Thymus (tissue), 11 donors: ENCODE measurements around the gene FEV. TPM values are rescaled to one million over a fixed set of nuclear protein-coding genes. Genes with fewer than 3 reads are reported as not detected.

Experiments
- DNase-seq, 9 donors: peaks; one replicate each; pipeline ENCODE4 v3.0.0-alpha.2; 2013; ENCODE audit warnings: low spot score in 9 of 9, low read depth in 6 of 9, missing footprints in 1 of 9
- H3K27ac ChIP-seq, 2 donors: one replicate each; pipeline ENCODE4 v1.5.1; 2013; ENCODE audit warnings: control low read depth in 1 of 2, low read depth in 1 of 2, low read length in 1 of 2, mild to moderate bottlenecking in 1 of 2, moderate library complexity in 1 of 2
- H3K27me3 ChIP-seq, 2 donors: one replicate each; pipeline ENCODE4 v1.5.1; 2013; ENCODE audit warnings: low read length in 1 of 2; ENCODE audit not compliant: control insufficient read depth in 2 of 2, insufficient read depth in 1 of 2
- H3K36me3 ChIP-seq, 2 donors: one replicate each; pipeline ENCODE4 v1.5.1; 2013; ENCODE audit warnings: low read length in 1 of 2, mild to moderate bottlenecking in 1 of 2, moderate library complexity in 1 of 2; ENCODE audit not compliant: control insufficient read depth in 2 of 2, insufficient read depth in 2 of 2
- H3K4me1 ChIP-seq, 2 donors: one replicate each; pipeline ENCODE4 v1.5.1; 2013; ENCODE audit warnings: low read length in 2 of 2; ENCODE audit not compliant: control insufficient read depth in 2 of 2, insufficient read depth in 2 of 2
- H3K4me3 ChIP-seq, 2 donors: one replicate each; pipeline ENCODE4 v1.5.1; 2013; ENCODE audit warnings: low read length in 2 of 2, control low read depth in 1 of 2, mild to moderate bottlenecking in 1 of 2
- H3K9me3 ChIP-seq, 2 donors: one replicate each; pipeline ENCODE4 v1.5.1; 2013; ENCODE audit warnings: low read length in 1 of 2, mild to moderate bottlenecking in 1 of 2; ENCODE audit not compliant: control insufficient read depth in 2 of 2, insufficient read depth in 1 of 2
- WGBS: extraction: QIAGEN DNeasy Blood & Tissue Kit; methylation state at CpG from one replicate; pipeline ENCODE4 v1.1.7; 2013; 5-methylcytosine and 5-hydroxymethylcytosine counted together
- polyA plus RNA-seq: library from polyadenylated mRNA; stranded (reverse); fragments of 200-250 nt; gene quantifications from one replicate; pipeline ENCODE4 v1.2.3, GENCODE V29; 2013
- total RNA-seq: library from RNA; stranded (reverse); fragments of 120-200 nt; gene quantifications from one replicate; pipeline ENCODE4 v1.2.4, GENCODE V29; 2013
- donor health status: healthy.

Gene FEV
- total and polyA plus RNA-seq, 2 donors = 0.02 TPM; not detected in 1

DNA sequence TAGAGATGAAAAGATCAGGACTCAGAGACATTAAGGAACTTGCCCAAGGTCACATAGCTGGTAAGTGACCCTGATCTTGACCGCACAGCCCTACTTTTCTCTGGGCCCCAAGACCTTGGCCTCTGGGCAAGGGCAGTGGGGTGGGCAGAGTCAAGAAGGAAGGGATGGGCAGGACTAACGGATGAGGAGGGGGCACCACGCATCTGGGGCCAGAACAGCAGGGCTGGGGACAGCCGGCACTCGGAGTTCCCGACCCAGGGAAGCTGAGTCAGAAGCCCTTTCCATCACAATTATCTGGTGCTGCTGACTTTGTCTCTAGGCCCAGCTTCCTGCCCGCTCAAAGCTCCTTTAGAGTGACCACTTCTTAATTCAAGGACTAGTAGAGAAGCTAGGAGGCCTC lies 42.0 kb upstream of the FEV start:
- Histone ChIP-seq H3K27ac (no peak overlapping the region), H3K27me3 (peaks cover 0 to 38% of the 10 kb centered on the region in 2 donors), H3K4me3 (no peak overlapping the region), H3K4me1 (no peaks in the 10 kb centered on the region), H3K9me3 (no peaks in the 10 kb centered on the region), H3K36me3 (no peaks in the 10 kb centered on the region)
- no peak for DNase-seq
- 87% methylated on average over 7 of the region's 7 CpGs for WGBS

DNA sequence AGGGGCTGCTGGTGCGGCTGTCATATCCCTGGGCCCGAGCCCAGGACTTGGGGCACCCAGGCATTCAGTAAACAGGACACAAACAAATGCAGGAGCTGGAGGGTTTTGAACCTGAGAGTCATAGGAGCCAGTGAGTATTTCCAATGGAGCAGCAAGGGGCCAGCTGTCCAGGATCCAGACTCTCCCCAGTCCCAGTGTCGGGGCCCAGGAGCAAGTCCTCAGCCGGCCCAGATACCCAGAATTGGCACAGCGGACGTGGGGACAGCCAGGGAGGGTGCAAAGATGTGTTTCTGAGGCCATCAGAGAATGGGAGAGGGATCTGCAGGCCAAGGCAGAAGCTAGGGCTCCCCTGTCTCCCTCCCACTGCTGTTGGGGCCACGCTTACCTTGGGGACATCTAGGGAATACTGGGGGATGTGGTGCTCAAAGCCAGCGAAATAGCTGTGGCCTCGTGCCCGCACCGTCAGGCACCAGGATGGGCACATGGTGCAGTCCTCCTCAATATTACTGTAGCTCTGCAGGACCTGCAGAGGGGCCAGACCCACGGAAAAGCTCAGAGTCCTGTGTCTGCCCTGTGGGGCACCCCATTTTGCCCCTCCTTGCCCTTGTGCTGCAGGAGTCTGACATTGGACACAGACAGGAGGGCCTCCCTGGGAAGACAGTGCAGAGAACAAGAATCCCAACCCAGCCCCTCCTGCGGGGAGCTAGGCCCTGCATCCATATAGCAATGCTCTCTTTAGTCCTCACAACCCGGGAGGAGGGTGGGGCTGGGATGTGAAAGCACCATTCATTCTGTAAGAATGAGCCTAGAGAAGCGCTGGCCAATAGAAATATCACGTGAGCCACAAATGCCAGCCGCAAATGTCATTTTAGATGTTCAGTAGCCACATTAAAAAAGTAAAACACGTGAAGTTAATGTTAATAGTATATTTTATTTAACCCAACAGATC lies 40.9 kb upstream of the FEV start:
- Histone ChIP-seq H3K9me3 (no peaks in the 10 kb centered on the region), H3K4me3 (no peak overlapping the region), H3K27ac (no peak overlapping the region), H3K36me3 (no peaks in the 10 kb centered on the region), H3K27me3 (peaks cover 0 to 39% of the 10 kb centered on the region in 2 donors), H3K4me1 (no peaks in the 10 kb centered on the region)
- DNase-seq = no peak
- WGBS = 91% methylated on average over 18 of the region's 18 CpGs

DNA sequence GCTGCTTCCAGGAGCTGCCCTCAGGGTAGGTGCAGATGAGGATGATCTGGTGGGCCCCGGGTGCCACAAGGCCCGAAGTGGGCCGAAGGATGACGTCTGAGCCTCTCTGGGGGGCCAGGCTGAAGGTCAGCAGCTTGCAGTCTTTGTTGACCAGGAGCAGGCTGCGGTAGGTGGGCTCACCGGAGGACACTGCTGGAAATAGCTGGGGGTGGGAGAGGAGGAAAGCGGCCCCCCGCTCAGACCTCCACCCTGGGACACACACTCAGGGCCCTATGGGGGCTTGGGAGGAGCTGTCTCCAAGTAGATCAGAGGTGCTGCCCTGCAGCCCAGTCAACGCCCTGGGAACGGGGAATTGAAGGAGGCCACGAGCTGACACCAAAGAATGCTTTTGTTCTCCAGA lies 39.1 kb upstream of the FEV start:
- Histone ChIP-seq H3K9me3 (no peaks in the 10 kb centered on the region), H3K36me3 (no peaks in the 10 kb centered on the region), H3K4me1 (no peaks in the 10 kb centered on the region), H3K27me3 (peaks cover 0 to 40% of the 10 kb centered on the region in 2 donors), H3K4me3 (no peak overlapping the region), H3K27ac (no peak overlapping the region)
- no peak for DNase-seq
- WGBS = 92% methylated on average over 11 of the region's 11 CpGs

DNA sequence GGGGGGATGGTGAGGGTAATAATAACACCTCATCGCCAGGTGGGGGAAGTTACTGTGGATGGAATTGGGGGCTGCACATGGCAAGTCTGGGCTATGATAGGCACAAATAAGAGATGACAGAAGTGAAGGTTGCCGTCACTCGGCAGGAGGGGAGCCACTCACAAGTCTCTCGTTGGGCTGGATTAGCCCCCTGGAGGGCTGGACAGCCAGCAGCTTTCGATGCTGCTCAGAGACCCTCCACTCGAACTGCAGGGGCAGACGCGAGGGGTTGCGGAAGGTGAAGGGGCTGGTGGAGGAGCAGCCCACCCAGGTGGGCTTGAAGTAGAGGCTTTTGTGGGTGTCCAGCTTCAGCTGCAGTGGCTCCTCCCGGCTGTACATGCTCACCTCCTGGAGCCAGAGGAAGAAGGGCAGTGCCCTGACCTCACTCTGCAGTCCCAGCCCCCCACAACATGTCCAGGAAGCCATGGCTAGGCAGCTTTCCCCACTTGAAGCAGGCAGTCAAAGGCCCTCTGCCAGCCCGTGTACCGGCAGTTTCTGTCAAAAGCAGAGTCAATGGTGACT lies 38.1 kb upstream of the FEV start:
- DNase-seq = no peak
- H3K4me3 ChIP-seq = no peak overlapping the region
- WGBS = 87% methylated on average over 12 of the region's 12 CpGs
- peaks cover 0 to 44% of the 10 kb centered on the region in 2 donors for H3K27me3 ChIP-seq
- no peaks in the 10 kb centered on the region for H3K9me3 ChIP-seq
- no peaks in the 10 kb centered on the region for H3K4me1 ChIP-seq
- H3K36me3 ChIP-seq = no peaks in the 10 kb centered on the region
- H3K27ac ChIP-seq = no peak overlapping the region

DNA sequence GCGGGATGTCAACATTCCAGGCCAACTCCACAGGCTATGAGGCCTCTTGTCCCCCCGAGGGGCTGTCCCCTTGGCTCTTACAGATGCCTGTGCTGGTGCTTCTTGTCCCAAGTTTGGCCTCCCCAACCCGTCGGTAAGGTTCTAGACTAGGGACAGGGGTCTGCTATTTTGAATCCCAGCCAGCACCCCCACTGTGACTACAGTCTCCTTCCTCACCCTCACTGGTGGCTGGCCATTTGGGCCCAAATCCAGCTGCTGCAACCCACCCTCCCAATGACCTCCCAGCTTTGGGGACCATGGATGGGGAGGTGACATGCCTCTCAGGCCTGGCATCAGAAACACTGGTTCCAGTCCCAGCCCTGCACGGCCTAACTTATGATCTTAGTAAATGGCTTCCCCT lies 37.6 kb upstream of the FEV start:
- H3K27me3 ChIP-seq = peaks cover 0 to 48% of the 10 kb centered on the region in 2 donors
- H3K27ac ChIP-seq = no peak overlapping the region
- H3K4me1 ChIP-seq = no peaks in the 10 kb centered on the region
- 91% methylated on average over 5 of the region's 5 CpGs for WGBS
- no peaks in the 10 kb centered on the region for H3K36me3 ChIP-seq
- H3K4me3 ChIP-seq = no peak overlapping the region
- no peak for DNase-seq
- peaks cover 0 to under 1% of the 10 kb centered on the region in 2 donors for H3K9me3 ChIP-seq

DNA sequence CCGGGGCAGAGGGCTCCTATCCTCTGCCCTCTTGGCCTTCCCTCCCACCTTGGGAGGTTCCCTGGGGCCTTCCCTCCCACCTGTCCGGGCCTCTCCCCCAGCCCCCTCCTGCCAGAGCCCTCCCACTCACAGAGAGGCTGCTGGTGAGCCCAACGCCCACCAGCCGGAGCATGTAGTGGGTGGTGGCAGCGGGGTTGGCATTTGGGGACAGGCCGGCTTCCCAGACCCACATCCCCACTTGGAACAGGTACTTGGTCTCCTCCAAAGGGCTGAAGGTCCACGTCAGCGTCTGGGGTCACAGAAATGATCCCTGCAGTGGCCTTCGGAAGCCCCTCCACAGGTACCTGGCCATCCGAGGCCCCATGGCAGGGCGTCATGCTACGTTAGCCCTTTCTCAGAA lies 37.1 kb upstream of the FEV start:
- Histone ChIP-seq H3K4me3 (no peak overlapping the region), H3K36me3 (no peaks in the 10 kb centered on the region), H3K4me1 (no peaks in the 10 kb centered on the region), H3K27me3 (peaks cover 0 to 50% of the 10 kb centered on the region in 2 donors), H3K9me3 (peaks cover 0 to 1% of the 10 kb centered on the region in 2 donors), H3K27ac (no peak overlapping the region)
- no peak for DNase-seq
- 92% methylated on average over 12 of the region's 12 CpGs for WGBS

DNA sequence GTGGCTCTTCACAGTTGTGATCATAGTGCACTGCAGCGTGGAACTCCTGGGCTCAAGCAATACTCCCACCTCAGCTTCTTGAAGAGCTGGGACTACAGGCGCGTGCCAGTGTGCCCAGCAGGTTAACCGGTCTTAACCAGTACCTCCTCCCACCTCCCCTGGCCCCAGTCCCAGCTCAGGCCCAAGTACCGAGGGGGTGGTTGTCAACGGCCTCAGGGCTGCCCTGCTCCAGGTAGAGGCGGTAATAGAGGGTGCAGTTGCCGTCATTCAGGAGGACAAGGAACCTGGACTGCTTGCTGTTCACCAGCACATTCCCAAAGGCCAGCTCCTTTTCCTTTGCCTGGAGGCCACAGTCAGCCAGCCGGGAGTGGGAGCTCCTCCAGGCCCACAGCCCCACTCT lies 36.6 kb upstream of the FEV start:
- H3K27me3 ChIP-seq = peaks cover 0 to 47% of the 10 kb centered on the region in 2 donors
- no peak for DNase-seq

DNA sequence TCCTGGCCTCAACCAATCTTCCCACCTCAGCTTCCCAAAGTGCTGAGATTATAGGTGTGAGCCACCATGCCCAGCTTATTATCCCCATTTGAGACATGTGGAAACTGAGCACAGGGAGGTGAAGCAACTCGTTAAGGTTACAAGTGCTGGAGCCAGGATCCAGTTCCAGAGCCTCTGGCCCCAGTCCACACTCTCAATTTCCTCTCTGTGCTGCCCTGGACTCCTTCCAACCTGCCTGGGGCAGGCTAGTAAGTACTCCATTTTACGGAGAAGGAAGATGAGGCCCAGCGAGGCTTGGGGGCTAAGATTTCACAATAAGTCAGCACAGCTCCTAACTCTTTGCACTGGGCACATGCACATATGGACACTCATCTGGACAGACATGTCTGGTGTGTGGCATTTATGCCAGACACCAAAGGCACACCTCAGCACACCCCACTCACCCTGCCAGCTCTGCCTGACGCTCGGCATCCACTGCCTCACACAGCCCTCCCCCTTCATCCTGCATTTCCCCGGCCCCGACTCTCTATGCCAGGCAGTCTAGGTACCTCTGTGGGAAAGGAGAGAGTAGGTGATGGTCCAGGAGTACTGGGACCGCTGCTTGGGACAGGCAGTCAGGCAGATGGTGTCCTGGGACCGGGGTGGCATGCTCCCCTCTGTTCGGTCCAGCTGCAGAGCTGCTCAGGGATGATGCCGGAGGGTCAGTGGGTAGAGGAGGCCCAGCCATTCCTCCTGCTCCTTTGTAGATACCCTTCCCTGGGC lies 35.8 kb upstream of the FEV start:
- Histone ChIP-seq H3K4me1 (no peaks in the 10 kb centered on the region), H3K36me3 (no peaks in the 10 kb centered on the region), H3K9me3 (peaks cover 0 to 1% of the 10 kb centered on the region in 2 donors), H3K27ac (no peak overlapping the region), H3K27me3 (peaks cover 0 to 45% of the 10 kb centered on the region in 2 donors), H3K4me3 (no peak overlapping the region)
- WGBS = 90% methylated on average over 11 of the region's 11 CpGs
- no peak for DNase-seq

More for the DNA sequence above, 36.6 kb upstream of the FEV start:
- H3K27ac ChIP-seq = no peak overlapping the region
- WGBS = 91% methylated on average over 9 of the region's 9 CpGs
- H3K9me3 ChIP-seq = peaks cover 0 to 1% of the 10 kb centered on the region in 2 donors
- H3K36me3 ChIP-seq = no peaks in the 10 kb centered on the region
- no peaks in the 10 kb centered on the region for H3K4me1 ChIP-seq
- H3K4me3 ChIP-seq = no peak overlapping the region

DNA sequence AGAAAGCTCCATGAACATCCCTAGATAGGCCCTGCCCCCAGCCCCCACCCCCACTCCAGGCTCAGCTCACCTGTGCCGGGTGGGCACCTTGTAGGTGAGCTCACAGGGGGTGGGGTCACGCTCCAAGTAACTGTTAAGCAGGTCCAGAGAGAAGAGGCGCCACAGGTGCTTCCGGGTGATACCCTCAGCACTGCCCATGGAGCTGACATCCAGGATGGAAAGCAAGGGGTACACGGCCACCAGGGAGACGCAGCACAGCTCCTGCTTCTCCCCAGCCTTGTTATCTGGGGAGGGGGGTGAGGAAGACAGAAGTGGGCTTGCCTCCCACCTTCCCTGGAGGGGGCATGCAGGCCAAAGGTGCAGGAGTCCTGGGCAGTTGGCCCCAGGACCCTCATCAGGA lies 34.5 kb upstream of the FEV start:
- Histone ChIP-seq H3K4me3 (no peak overlapping the region), H3K9me3 (peaks cover 0 to 1% of the 10 kb centered on the region in 2 donors), H3K27ac (no peak overlapping the region), H3K27me3 (peaks cover 0 to 39% of the 10 kb centered on the region in 2 donors), H3K4me1 (no peaks in the 10 kb centered on the region), H3K36me3 (no peaks in the 10 kb centered on the region)
- DNase-seq = no peak
- 90% methylated on average over 6 of the region's 6 CpGs for WGBS
